GM12875 (cell line): Measurements from ENCODE around the gene C17orf50.
A peak's percentile ranks its signal among the peaks of the same experiment; 100 is the strongest.

ENCODE experiments used
- H3K4me3 ChIP-seq: one replicate; pipeline ENCODE4 v1.5.1; 2011; ENCODE audit warnings: low read depth, low read length, control low read depth
- TF ChIP-seq, protein P1 (sequence below): IDR thresholded peaks from 2 replicates; pipeline ENCODE4 v1.5.1; 2011; ENCODE audit warnings: low read depth, mild to moderate bottlenecking, control low read depth, inconsistent platforms, low read length, moderate library complexity, borderline replicate concordance; ENCODE audit not compliant: insufficient read depth

C17orf50 gene

DNA sequence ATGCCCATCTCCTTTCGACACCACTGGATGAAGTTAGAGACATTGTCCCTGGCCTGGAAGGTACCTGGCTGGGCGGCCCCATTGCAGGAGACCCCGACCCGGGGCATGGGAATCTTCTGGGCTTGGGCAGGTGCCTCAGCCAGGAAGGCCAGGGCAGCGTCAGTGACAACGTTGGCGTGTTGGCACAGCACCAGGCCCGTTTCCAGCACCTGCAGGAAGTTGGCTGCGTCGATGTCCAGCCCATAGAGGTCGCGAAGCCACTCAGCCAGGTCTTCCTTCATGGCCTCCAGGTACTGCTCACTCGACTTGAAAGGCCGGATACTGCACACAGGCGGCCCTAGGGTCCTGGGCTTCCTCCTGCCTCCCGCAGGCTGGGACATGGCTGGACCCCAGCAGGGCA lies 8.2 kb upstream of the C17orf50 start:
- H3K4me3 ChIP-seq: no peak overlapping the region
- TF ChIP-seq, protein P1, sequence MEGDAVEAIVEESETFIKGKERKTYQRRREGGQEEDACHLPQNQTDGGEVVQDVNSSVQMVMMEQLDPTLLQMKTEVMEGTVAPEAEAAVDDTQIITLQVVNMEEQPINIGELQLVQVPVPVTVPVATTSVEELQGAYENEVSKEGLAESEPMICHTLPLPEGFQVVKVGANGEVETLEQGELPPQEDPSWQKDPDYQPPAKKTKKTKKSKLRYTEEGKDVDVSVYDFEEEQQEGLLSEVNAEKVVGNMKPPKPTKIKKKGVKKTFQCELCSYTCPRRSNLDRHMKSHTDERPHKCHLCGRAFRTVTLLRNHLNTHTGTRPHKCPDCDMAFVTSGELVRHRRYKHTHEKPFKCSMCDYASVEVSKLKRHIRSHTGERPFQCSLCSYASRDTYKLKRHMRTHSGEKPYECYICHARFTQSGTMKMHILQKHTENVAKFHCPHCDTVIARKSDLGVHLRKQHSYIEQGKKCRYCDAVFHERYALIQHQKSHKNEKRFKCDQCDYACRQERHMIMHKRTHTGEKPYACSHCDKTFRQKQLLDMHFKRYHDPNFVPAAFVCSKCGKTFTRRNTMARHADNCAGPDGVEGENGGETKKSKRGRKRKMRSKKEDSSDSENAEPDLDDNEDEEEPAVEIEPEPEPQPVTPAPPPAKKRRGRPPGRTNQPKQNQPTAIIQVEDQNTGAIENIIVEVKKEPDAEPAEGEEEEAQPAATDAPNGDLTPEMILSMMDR: no peak

DNA sequence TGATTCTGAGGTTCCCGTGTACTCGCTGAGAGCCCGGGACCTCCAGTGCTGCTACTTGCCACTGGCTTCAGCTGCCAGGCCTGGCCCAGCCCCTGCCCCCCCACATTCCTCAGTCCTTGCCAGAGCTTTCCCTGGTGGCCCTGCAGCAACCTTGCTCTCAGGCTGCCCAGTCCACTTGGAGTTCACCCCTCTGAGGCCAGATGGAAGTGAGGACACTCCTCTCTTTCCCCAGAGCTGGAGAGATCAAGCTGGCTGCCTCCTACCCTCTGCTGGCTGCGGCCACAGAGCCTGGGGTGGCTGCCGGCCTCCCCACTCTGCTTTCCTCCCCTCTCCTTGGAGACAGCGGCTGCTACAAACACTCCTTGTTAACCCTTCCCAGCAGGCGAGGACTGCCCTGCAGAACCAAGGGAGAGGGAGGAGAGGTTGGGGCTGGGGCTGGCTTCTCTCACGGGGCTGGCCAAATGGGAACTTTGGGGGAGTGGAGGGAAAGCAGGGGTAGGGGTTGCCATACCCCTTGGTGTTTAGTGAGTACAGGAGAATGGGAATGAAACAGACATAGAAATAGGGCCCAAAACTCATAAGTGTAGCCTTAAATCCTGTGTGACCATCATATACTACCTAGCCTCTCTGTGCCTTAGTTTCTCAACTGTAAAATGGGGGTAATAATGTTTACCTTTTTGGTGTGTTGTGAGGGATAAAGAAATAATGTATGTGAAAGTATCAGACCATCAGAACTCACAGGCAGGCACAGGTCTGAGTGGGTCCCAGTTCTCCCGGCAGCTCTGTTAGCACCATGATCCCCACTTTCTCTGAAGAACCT lies 7.5 kb upstream of the C17orf50 start, which contains the start of gene GAS2L2:
TSS of gene GAS2L2 (minus strand) at position 295 of the 820 bp plus-strand sequence. CDS start 389 bp downstream, outside the sequence.
- TF ChIP-seq, protein P1: no peak
- H3K4me3 ChIP-seq: no peak within 1 kb of the TSS

DNA sequence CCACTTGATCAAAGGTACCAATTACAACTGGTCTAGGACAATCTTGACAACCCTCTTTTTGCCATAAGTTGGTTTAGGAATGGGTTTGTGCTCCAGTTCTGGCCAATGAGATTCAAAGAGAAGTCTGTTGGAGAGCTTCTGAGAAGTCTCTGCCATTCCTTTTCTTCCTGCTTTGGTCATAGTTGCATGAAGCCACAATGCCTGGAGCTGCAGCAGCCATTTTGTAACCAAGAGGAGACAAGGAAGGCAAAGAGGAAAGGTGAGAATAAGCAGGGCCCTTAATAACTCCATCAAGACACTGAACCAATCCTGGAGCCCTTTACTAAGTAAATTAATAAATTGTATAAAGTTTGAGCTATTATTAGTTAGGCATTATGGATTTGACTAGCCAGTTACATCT lies 3.4 kb upstream of the C17orf50 start:
- H3K4me3 ChIP-seq: no peak overlapping the region
- TF ChIP-seq, protein P1: no peak

DNA sequence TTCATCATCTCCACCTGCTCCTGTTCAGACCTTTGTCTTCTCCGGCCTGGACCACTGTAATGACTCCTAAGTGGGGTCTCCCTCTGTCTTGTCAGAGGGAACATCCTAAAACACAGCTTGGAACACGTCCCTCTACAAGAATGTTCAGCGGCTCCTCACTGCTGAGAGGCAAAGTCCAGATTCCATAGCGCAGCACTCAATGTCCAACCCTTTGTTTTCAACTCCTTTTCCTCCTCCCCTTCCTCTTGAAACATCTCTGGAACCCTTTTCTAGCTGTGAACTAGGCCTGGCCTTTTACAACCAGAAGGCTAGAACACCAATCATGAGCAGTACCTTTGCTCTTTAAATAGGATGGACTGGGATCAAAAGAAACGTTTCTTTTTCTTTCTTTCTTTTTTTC lies 914 bp downstream of the C17orf50 start:
- TF ChIP-seq, protein P1: no peak
- no peak overlapping the region for H3K4me3 ChIP-seq

DNA sequence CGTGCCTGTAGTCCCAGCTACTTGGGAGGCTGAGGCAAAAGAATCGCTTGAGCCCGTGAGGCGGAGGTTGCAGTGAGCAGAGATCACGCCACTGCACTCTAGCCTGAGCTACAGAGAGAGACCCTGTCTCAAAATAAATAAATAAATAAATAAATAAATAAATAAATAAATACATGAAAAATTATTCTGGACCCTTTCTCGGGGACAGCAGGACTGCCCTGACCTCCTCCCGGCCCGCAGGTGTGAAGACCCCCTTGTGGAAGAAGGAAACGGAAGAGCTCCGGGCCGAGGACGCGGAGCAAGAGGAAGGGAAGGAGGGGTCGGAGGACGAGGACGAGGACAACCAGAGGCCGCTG lies 3.1 kb downstream of the C17orf50 start:
- TF ChIP-seq, protein P1: no peak
- H3K4me3 ChIP-seq: no peak overlapping the region

DNA sequence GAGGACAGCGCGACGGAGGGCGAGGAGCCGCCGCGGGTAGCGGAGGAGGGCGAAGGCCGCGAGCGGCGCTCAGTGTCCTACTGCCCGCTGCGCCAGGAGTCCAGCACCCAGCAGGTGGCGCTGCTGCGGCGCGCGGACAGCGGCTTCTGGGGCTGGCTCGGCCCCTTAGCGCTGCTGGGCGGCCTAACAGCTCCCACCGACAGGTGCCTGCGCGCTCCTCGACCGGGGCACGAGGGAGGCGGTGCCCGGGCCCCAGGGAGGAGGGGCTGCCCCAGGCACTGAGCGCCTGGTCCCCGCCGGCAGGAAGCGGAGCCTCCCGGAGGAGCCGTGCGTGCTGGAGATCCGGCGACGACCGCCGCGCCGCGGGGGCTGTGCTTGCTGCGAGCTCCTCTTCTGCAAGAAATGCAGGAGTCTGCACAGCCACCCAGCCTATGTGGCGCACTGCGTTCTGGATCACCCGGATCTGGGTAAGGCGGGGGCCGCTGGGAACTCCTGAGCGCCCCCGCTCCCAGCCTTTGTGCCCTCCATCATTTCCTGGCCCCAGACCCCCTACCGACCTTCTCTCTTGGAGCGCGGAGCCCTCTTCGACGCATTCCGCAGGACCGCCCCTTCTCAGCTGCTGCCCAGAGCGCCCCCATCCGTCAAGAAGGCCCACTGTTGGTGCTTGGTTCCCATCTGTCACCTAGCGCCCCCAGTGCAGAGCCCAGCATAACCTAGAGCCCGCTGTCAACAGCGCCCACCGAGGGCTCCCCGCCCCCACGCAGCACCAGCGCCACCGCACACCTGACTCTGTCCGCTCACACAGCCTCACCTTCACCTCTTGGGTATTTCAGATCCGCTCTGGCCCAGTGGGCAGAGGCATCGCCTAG lies 3.7 kb downstream of the C17orf50 start:
- peak overlapping the region; percentile 35 for H3K4me3 ChIP-seq
- TF ChIP-seq, protein P1: peak; percentile 99
